HL-60 (cell line): ENCODE measurements around the gene DLK2.

Source experiments
- DNase-seq, 2 experiments: peaks; one replicate each; pipeline ENCODE4 v3.0.0-alpha.2; 2010 to 2020; ENCODE audit warnings: low read depth in 1 of 2, low spot score in 1 of 2
- H3K27ac ChIP-seq: fragments of 250-450 bp; sonication (Bioruptor Pico); replicated peaks from 2 replicates; pipeline ENCODE4 v1.5.1; 2020; ENCODE audit warnings: mild to moderate bottlenecking, moderate library complexity
- H3K27me3 ChIP-seq: fragments of 250-450 bp; sonication (Bioruptor Pico); 2 replicates; pipeline ENCODE4 v1.5.1; 2021; ENCODE audit warnings: mild to moderate bottlenecking, moderate library complexity; ENCODE audit not compliant: insufficient read depth, poor library complexity, severe bottlenecking
- H3K4me3 ChIP-seq: replicated peaks from 2 replicates; pipeline ENCODE4 v1.5.1; 2011; ENCODE audit warnings: mild to moderate bottlenecking, control low read depth, low read length; ENCODE audit not compliant: insufficient read depth
- GABPA ChIP-seq: IDR thresholded peaks from 2 replicates; pipeline ENCODE4 v1.6.1; 2012; ENCODE audit warnings: low read depth
- POLR2AphosphoS5 ChIP-seq: IDR thresholded peaks from 2 replicates; pipeline ENCODE4 v1.6.1; 2012; ENCODE audit warnings: low read depth
- SPI1 ChIP-seq: IDR thresholded peaks from 2 replicates; pipeline ENCODE4 v1.6.1; 2012; ENCODE audit warnings: low read depth, mild to moderate bottlenecking, borderline replicate concordance
- microRNA-seq: library from miRNA; unstranded; fragments of <30 nt; microRNA quantifications from one replicate; pipeline ENCODE4, GENCODE V29; 2018
- TF ChIP-seq, protein P1 (sequence below): IDR thresholded peaks from one replicate; pipeline ENCODE4 v1.5.1; 2011; ENCODE audit warnings: low read length, control low read depth, inconsistent platforms; ENCODE audit not compliant: insufficient read depth
- TF ChIP-seq, protein P2 (sequence below): IDR thresholded peaks from 2 replicates; pipeline ENCODE4 v1.6.1; 2012; ENCODE audit warnings: low read depth; ENCODE audit not compliant: insufficient replicate concordance

The DLK2 gene

DNA sequence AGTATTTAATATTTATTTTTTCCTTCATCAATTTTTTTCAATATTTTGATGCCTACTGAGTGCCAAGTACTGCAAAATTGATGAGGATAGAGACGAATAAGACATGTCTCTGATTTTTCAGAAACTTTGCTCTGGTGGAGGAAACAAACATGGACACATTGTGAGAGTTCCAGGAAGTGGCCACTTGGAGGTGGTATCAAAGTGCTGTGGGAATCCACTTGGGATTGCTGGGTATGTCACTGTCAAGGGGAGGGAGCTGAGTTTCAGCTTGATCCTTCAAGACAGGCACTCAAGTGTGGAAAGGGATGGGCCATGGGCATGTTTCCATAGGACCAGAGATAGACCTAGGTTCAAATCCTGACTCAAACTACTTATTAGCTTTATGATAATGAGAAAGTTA is 52.5 kb downstream of the DLK2 start:
- H3K27me3 ChIP-seq = no peaks in the 10 kb centered on the region
- no peak for DNase-seq
- H3K27ac ChIP-seq = no peak overlapping the region
- TF ChIP-seq POLR2AphosphoS5 = no peak
- TF ChIP-seq, protein P1, sequence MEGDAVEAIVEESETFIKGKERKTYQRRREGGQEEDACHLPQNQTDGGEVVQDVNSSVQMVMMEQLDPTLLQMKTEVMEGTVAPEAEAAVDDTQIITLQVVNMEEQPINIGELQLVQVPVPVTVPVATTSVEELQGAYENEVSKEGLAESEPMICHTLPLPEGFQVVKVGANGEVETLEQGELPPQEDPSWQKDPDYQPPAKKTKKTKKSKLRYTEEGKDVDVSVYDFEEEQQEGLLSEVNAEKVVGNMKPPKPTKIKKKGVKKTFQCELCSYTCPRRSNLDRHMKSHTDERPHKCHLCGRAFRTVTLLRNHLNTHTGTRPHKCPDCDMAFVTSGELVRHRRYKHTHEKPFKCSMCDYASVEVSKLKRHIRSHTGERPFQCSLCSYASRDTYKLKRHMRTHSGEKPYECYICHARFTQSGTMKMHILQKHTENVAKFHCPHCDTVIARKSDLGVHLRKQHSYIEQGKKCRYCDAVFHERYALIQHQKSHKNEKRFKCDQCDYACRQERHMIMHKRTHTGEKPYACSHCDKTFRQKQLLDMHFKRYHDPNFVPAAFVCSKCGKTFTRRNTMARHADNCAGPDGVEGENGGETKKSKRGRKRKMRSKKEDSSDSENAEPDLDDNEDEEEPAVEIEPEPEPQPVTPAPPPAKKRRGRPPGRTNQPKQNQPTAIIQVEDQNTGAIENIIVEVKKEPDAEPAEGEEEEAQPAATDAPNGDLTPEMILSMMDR = no peak
- TF ChIP-seq SPI1 = no peak
- TF ChIP-seq, protein P2, sequence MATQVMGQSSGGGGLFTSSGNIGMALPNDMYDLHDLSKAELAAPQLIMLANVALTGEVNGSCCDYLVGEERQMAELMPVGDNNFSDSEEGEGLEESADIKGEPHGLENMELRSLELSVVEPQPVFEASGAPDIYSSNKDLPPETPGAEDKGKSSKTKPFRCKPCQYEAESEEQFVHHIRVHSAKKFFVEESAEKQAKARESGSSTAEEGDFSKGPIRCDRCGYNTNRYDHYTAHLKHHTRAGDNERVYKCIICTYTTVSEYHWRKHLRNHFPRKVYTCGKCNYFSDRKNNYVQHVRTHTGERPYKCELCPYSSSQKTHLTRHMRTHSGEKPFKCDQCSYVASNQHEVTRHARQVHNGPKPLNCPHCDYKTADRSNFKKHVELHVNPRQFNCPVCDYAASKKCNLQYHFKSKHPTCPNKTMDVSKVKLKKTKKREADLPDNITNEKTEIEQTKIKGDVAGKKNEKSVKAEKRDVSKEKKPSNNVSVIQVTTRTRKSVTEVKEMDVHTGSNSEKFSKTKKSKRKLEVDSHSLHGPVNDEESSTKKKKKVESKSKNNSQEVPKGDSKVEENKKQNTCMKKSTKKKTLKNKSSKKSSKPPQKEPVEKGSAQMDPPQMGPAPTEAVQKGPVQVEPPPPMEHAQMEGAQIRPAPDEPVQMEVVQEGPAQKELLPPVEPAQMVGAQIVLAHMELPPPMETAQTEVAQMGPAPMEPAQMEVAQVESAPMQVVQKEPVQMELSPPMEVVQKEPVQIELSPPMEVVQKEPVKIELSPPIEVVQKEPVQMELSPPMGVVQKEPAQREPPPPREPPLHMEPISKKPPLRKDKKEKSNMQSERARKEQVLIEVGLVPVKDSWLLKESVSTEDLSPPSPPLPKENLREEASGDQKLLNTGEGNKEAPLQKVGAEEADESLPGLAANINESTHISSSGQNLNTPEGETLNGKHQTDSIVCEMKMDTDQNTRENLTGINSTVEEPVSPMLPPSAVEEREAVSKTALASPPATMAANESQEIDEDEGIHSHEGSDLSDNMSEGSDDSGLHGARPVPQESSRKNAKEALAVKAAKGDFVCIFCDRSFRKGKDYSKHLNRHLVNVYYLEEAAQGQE = no peak
- no peak for TF ChIP-seq GABPA
- no peak overlapping the region for H3K4me3 ChIP-seq

DNA sequence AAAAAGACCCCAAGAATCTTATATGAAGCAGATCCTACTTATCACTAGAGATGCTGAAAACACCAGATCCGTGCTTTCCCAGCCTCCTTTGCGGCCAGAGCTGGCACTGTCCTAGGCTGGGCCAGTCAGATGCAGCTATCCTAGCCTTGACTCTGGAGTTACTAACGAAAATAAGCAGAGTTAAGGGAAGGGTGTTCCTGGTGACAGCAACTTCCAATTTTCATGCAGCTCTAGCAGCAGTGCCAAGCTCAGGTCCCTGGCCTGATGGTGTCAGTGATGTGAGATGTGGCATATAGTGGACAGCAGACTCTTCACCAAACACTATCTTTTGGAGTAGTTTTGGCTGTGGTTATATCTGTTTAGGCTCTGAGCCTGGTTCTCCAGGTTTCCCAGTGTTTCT is 53.6 kb downstream of the DLK2 start:
- no peaks in the 10 kb centered on the region for H3K27me3 ChIP-seq
- no peak overlapping the region for H3K4me3 ChIP-seq
- H3K27ac ChIP-seq = no peak overlapping the region
- TF ChIP-seq, protein P1 = no peak
- no peak for TF ChIP-seq POLR2AphosphoS5
- TF ChIP-seq, protein P2 = no peak
- no peak for TF ChIP-seq GABPA
- no peak for TF ChIP-seq SPI1
- no peak for DNase-seq

Small RNA genes lying within 50 kb of the gene (microRNA-seq; reads per million reads assigned to microRNA genes)
- gene MIR6780B = 1.2 reads per million
